HT-29 (cell line): ENCODE results near the gene NCEH1. TPM values are rescaled to one million over a fixed set of nuclear protein-coding genes. Genes with fewer than 3 reads are reported as not detected.
A peak's percentile ranks its signal among the peaks of the same experiment; 100 is the strongest.
"Not testable (repeated sequence)": the region's sequence is repeated elsewhere in the genome, so short reads cannot be mapped to it uniquely, and the experiment has no call there.

Source experiments
- DNase-seq: peaks from one replicate; pipeline ENCODE4 v3.0.0-alpha.2; 2015; ENCODE audit warnings: low spot score
- total RNA-seq: library from RNA; depleted of rRNA; stranded (reverse); fragments of >200 nt; shearing (Covaris generic); gene quantifications from 2 replicates; pipeline ENCODE4 v1.2.3, GENCODE V29; 2014

The NCEH1 gene
- total RNA-seq, 1 experiment from 2014 or later: 11.5 TPM

DNA sequence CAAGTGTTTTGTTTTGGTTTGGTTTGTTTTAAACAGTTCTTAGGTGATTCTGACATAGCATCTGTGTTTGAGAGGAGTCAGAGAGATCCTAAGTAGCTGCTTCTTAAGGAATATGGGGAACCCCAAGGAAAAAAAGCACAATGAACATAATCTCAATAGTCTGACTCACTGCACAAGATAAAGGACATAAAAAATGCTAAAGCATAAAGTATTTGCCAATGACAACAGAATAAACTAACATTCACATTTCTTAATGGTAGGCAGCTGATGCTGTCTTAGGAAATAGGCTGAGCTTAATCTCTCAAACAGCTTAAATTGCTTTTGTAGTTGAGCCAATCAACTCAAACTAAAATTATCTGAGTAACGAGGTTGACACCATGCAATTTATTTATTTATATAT, 2.9 kb downstream of the NCEH1 start:
- no peak for DNase-seq

DNA sequence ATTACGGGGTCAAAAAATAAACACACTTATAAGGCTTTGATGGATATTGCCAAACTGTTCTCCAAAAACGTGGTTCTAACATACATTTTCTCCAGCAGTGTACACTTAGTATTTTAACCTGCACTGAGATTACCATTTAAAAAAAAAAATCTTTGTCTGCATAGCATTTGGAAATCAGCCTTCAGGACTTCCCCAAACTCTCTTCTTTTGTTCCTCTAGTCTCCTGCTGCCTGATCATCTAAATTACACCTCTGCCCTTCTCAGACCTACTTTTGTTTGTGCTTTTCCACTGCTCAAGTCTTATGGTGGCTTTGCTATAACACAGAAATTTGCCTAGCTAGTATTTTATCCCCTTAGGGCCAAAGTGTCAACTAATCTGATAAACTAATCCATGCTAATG, 3.8 kb downstream of the NCEH1 start:
- DNase-seq: no peak

DNA sequence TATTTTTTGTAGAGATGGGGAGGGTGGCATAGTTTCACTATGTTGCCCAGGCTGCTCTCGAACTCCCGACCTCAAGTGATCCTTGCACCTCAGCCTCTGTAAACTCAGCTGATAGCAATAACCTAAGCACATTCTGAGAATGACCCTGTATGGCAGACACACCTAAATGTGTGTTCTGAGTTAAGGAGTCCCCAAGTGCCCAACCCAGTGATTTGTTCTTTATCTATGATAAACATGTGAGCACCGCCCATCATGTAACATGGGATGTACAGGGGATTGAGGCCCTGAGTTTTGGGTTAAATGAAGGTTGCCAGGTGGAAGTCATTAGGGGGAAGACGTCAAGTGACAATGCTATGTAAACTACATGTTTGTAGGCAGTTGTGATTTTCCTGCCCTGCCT, 5.7 kb downstream of the NCEH1 start:
- DNase-seq: no peak

DNA sequence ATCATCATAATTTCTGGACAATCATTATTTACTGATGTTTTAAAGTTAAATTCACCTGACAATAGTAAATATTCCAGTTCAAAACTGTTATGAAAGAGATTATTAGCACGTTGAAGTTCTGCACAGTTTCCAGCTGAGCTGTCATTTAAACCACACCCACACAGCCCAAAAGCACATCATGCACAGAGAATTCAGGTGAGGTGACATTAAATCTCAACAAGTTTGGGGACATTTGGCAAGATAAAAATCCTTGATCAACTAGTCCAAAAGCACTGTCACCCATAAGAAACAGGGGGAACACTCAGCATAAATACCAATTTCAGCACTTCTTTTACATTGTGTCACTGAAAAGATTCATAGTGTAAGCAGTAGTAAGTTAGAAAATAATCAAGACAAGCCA, 6.9 kb downstream of the NCEH1 start:
- DNase-seq: no peak

DNA sequence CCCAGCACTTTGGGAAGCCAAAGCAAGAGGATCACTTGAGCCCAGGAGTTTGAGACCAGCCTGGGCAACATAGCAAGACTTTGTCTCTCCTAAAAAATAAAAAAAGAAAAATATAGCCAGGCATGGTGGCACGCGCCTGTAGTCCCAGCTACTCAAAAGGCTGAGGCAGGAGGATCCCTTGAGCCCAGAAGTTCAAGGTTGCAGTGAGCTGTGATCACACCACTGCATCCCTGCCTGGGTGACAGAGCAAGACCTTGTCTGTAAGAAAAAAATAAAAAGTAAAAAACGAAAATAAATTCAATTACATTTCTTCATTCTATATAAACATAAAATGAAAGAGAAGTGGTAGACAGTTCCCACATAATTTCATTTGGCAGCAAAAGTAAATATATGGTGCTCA, 8.1 kb downstream of the NCEH1 start:
- DNase-seq: not testable (repeated sequence)

DNA sequence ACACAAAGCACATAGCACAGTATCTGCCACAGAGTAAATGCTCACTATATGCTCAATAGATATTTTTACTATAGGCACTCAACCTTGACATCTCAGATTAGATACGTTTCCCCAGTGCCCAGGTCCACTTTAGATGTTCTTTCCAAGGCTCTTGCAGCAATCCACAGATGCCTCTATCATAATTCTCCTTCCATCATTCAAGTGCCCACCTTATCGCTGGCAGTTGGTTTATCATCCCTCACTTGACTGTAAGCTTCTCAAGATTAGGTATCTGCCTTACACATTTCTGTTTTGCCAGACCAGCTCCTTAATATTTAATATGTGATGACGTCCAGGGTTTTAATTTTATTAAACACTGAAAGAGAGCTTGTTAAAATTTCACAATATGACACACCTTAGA, 8.6 kb downstream of the NCEH1 start:
- DNase-seq: no peak

DNA sequence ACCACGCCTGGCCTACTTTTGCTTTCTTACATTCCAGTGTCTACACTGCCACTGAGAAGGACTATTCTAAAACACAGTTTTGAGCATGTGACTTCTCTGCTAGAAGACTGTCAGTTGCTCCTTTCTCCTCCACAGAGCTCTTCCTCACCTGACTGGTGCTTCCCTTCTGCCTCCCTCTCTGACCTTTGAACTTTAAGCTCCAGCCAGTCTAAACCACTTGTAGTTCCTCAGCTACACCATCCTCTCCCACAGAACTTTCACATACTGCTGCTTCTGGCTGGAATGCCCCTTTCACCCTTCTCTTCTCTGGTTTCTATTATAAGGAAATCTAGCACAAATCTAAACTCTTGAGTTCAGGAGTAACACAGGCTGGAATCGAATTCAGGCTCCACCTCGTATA, 9.1 kb downstream of the NCEH1 start:
- DNase-seq: no peak

DNA sequence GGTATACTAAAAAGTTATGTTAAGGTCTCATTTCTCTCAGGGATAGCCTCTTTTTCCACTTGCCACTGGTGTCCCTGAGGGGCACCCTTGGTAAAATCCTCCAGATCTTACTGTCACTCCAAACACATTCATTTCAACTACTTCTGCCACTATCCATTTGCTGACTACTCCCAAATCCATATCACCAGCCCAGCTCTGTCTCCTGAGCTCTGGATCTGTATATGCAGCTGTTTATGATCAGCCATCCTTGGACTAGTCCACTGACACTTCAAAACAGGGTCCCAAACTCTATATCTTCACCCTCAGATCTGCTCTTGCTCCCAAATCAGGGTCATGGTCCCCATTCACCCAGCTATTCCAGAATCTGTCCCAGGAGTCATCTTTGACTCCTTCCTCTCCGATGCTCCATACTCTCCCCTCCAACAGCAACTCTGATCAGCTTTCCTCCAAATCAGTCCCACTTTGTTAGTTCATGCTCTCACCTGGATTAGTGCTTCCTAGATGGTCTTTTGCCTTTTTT, 9.9 kb downstream of the NCEH1 start:
- DNase-seq: no peak

DNA sequence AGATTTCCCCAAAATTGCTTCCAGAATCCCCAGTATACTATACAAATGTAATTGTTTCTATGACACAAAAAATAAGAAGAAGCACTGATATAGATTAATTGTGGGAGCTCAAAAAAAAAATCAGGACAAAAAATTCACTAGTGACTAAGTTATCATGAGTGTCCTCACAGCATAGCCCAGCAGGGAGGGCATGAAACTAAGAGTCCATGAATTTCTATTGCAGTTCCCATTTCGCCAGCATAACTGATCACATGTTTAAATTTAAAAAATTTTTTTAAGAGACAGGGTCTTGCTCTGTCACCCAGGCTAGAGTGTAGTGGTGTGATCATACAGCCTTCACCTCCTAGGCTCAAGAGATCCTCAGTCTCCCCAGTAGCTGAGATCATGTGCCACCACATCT, 10.6 kb downstream of the NCEH1 start:
- no peak for DNase-seq

DNA sequence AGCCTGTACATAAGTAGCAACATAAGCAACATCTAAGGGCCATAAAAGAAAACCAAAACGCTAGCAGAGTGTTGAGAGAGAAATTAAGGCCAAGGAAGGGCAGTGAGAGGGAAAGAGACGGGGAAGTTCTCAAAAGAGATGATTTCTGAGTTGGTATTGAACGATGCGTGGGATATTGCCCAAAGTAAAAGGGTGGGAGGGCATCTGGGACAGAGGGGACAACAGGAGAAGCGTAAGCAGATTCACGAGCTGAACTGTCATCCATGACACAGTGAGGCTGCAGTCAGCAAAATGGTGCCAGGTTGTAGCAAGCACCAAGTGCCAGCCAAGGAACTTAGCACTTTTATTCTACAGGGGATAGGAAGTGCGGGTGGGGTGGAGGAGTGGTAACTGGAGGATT, 11.8 kb downstream of the NCEH1 start:
- no peak for DNase-seq

DNA sequence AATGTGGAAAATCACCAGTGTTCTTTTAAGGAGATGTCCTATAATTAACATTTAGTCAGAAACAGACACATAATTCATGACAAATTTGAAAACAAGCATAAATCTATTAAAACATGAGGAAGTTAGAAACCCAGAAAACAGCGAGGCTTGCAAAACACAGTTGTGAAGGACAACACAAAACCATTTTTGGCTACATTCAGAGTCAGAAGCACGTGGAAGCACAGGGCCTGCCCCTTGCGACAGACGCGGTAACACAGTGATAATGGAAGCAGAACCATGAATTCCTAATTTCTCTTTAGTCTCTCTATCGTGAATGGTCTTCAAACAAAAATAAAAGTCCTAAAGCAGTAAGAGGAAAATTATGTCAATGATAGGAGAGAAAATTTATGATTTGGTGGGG, 12.2 kb downstream of the NCEH1 start:
- no peak for DNase-seq

DNA sequence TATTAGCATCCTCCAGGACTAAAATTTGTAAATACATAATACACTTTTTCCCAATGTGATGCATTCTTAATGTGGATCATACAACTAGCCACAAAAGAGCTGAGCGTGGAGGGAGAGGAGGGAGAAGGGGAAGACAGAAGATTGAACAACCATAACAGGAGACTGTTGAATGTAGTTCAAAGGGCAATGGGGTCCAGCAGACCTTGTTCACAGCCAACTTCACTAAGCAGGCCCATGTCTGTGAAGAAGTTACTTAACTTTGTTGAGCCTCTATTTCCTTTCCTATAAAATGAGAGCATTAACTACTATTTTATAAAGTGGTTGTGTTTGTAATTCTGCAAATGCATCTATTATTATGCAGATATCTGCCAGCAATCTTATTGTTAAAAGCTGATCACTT, 13.3 kb downstream of the NCEH1 start:
- DNase-seq: no peak

DNA sequence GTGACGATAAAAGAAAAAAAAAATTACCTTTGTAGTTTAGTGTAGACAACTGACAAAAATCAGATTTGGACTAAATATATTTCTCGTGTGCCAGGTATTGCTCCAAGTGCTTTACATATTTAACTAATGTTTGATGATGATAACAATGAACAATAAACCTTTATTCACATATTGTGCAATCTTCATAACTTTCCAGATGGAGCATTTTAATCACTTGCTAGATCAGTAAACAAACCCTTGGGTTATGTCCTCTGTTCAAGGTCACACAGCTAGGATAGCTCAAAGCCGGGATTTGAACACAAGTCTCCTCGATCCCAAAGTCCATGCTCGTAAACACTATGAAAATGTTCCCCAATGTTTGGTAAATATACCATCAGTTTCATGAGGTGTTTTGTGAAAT, 14.5 kb downstream of the NCEH1 start:
- DNase-seq: peak; percentile 37

DNA sequence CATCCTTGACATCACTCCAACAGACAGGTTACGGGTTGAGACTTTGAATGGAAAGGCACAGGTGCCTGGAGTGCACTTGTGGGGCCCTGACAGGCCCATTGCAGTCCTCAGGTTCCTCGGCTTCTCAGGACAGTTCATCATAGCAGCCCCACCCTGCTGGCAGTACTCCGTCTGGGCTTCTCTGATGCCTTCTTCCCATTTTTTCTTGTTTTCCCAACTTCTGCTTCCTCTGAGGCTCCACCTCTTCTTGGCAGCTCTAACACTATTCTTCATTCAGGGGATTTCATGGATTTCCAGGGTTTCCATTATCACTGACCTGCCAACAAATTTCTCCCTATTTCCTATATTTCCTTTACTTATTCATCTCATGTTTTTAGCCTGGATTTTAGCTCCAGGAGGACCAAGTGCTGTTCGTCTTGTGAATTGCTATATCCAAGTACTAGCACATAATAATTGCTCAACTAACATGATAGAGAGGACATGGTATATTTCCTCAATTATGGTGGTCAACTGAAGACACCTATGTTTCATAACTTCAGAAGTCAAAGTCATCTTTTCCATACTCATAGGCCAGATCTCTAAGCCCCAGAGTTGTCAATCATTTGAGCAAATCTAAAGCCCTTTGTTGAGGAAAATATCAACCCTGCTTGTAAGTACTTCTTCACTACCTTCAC, 16.2 kb downstream of the NCEH1 start:
- no peak for DNase-seq

DNA sequence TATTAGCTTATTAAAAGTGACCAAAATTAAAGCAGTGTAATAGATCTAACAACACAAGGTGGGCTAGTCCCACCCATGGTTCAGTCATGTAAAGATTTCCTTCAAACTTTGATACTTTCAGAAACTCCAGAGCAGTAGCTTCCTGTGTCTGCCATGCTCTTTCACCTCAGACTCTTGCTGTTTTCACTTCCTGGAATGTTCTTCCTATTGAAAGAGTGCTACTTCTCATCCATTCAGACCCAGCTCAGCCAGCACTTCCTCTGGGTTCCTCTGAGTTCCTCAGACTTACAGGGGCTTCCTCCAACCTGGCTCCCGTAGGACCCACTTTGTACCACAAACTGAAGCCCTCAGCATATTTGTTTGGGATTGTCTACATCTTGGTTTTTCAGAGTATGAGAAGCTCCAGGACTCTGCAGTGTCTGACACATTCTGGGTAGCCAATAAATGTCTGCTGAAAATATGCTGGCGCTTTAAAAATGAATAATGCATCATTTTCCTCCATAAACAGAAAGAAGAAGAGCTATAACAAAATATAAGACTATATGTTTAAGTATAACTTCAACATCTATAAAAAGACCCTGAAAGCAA, 18.0 kb downstream of the NCEH1 start:
- DNase-seq: peak; percentile 53

DNA sequence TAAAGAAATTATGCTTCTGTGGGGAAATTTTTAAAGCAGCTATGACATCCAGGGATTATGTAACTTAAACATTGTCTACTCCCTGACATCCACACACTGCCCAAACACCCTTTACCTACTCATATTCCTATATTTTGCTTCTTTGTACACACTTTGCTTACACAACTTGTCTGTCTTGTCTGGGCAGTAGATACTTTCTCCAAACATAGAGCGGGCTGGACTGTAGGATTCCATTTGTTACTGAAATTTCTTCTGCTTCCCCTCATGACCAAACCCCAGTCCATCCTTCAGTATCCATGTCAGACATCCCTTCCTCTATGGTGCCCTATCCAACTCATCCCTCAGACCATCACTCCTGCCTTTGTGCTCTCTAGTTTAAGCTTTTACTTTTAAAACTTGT, 19.9 kb downstream of the NCEH1 start:
- peak; percentile 22 for DNase-seq

DNA sequence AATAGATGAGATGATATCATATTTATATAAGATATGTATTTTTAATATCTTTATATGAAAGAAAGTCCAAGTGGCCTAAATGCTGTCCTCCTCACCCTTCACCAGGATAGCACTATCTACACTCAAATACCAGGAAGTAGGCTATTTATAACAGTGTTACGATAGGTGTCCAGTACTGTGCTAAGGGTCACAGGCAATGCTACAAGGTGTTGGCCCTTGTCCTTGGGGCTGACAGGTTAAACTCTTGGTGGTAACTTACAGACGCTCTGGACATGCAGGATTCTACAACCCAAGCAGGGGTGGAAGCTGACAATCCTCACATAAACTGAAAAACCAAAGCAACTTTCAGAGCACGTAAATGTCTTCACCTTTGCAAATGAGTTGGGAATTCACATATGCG, 22.3 kb downstream of the NCEH1 start:
- peak; percentile 55 for DNase-seq

DNA sequence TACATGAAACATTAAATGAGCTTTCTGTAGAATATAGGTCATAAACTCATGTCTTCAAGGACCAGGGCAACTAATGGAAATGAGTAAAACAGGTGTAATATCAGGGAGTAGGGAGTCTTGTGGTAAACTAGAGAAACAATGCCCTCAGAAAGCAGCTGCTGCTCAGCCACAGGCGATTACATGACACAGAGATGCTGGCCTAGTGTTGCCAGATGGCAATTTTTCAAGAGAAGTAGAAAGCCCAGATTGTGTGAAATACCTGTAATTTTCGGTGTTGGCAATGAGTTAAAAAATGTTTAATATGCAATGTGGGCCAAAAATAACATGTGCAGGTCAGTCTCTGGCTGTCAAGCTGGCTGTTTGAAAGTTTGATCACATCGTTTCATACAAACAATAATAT, 23.4 kb downstream of the NCEH1 start:
- DNase-seq: no peak

DNA sequence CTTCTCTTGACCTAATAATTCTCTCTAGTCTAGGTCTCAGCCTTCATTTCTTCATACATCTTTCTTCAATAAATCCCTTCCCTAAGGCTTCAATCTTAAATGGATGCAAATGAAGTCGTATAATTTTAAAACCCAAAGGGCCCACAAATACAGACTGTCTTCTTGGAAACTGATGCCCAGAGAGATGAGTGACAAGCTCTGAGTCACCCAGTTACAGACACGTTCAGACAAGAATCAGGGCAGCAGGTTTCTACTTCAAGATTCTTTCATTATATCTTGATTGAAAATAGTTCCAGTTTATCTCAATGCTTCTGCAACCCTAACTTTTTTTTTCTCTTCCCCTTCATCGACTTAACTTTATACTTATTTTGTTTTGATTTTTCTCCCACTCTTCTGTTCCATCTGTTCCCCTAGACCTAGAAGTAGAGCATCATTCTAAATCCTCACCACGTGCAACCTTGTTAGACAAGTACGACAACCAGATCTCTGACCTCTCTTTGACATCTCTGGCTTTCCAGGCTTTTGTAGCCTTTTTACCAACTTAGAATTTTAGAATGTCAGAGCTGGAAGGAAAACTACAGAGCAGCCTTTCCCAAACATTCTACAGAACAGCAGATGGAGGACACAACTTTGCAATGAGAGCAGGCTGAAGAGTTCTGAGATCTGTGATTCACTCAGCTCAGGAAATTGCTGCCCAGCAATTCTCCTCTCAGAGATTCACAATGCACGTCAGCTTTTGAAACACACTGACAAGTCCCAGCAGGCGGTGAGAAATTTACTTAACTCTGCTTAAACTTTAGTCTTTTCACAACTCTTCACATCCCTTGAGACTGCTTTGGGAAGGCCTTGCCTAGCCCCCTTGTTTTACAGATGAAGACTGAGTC, 25.3 kb downstream of the NCEH1 start:
- DNase-seq: peak; percentile 24

DNA sequence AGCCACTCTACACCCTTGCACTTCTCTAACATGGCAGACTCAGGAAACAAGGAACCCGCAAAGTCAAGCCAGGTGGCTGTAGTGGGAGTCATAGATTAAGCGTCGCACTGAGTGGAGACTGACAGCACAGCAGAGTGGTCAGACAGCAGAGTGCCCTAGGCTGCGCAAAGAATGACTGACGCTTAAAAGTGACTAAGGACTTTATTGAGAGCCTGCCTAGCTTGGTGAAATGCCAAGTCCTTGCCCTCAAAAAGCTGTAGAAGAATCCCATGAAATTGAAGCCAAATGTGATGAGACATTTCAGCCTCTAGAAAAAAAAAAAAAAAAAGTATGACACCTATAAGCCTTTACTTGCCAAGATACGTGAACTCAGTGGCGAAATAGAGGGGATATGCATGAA, 30.2 kb downstream of the NCEH1 start:
- no peak for DNase-seq

DNA sequence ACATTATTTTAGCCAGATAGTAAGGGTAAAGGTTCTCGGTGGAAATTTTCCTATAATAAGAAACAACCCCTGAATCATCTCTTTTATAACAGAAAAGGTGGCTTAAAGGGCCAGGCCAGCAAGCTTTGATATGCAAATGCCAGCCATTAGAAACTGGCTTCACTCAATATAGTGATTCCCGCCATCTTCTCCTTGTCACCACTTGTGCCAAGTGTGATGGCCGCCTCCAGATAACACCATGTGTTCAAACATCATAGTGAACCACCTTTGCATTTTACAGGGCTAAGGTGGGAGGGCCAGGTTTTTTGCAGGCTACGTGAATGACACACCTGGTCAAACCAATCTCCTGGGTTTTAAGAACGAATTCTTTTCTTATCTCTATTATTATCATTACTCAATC, 31.3 kb downstream of the NCEH1 start:
- no peak for DNase-seq

DNA sequence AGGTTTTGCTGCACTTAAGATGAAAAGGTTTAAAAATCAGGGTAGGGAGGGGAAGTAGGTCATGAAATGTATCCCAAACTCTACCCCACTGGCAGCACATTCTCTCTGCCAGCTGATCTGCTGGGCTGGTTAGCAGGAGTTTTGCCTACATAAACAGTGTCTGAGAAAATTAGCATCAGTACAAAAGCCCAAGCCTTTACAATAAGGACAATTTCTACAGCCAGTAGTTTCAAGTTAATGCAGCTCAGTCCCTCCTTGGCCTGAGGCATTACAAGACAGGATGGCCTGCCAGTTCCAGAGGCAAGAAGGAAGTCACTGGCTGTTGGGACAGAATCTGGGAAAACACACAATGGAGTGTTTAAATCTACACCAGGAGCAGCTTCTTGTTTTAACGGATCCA, 32.8 kb downstream of the NCEH1 start:
- no peak for DNase-seq
